Cardiac fibroblast (primary cell): ENCODE measurements around the gene ZNF592.

ENCODE experiments used
- DNase-seq, 2 donors: peaks; one replicate each; pipeline versions ENCODE4 v3.0.0 to v3.0.0-alpha.2; 2010; ENCODE audit warnings: low read depth in 2 of 2
- H3K4me3 ChIP-seq, 2 donors: replicated peaks in 1 of 2; 1 replicate in 1 of 2; 2 replicates in 1 of 2; pipeline ENCODE4 v1.5.1; 2011; ENCODE audit warnings: low read depth in 2 of 2, low read length in 2 of 2, mild to moderate bottlenecking in 2 of 2, moderate library complexity in 1 of 2
- TF ChIP-seq, protein P1 (sequence below): IDR thresholded peaks from one replicate; pipeline ENCODE4 v1.5.1; 2011; ENCODE audit warnings: low read depth, mild to moderate bottlenecking, low read length, inconsistent platforms

ZNF592 gene

GRCh38 chr15:84788500-84788899 lies 40.1 kb downstream of the ZNF592 start:
- TF ChIP-seq, protein P1, sequence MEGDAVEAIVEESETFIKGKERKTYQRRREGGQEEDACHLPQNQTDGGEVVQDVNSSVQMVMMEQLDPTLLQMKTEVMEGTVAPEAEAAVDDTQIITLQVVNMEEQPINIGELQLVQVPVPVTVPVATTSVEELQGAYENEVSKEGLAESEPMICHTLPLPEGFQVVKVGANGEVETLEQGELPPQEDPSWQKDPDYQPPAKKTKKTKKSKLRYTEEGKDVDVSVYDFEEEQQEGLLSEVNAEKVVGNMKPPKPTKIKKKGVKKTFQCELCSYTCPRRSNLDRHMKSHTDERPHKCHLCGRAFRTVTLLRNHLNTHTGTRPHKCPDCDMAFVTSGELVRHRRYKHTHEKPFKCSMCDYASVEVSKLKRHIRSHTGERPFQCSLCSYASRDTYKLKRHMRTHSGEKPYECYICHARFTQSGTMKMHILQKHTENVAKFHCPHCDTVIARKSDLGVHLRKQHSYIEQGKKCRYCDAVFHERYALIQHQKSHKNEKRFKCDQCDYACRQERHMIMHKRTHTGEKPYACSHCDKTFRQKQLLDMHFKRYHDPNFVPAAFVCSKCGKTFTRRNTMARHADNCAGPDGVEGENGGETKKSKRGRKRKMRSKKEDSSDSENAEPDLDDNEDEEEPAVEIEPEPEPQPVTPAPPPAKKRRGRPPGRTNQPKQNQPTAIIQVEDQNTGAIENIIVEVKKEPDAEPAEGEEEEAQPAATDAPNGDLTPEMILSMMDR: no peak
- H3K4me3 ChIP-seq: no peak overlapping the region
- DNase-seq: peak in 1 of 2 donors; percentile 39

GRCh38 chr15:84789762-84790161 lies 41.4 kb downstream of the ZNF592 start:
- no peak for DNase-seq
- no peak overlapping the region for H3K4me3 ChIP-seq
- TF ChIP-seq, protein P1: no peak

- no peak for DNase-seq
- TF ChIP-seq, protein P1: no peak
- H3K4me3 ChIP-seq: no peak overlapping the region
Observed at GRCh38 chr15:84790676-84791075, 42.3 kb downstream of the ZNF592 start.

GRCh38 chr15:84791763-84792162 lies 43.4 kb downstream of the ZNF592 start:
- DNase-seq: peak in 1 of 2 donors; percentile 19
- H3K4me3 ChIP-seq: no peak overlapping the region
- TF ChIP-seq, protein P1: no peak

DNA sequence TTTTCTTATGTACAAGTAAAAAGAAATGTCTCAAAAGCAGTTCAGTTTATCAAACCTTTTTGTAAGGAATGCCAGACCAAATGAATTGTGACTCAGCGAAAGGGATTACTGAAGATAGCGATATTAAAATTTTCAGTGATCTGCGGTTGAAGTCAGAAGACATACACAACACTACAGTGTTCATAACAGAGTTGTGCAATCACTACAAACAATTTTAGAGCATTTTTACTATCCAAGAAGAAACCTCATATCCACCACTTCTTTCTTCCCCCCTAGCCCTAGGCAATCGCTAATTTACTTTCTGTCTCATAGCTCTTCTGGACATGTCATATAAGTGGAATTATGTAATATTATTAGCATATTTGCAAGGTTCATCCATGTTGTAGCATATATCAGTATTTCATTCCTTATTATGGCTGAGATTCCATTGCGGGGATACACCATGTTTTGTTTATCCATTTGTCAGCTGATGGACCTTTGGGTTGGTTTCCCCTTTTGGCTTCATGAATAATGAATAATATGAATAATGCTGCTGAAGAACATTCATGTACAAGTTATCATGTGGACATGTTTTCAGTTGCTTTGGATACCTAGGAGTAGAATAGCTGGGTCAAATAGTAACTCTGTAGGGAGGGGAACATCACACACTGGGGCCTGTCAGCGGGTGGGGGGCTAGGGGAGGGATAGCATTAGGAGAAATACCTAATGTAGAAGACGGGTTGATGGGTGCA lies 45.2 kb downstream of the ZNF592 start:
- no peak overlapping the region for H3K4me3 ChIP-seq
- no peak for DNase-seq
- TF ChIP-seq, protein P1: no peak

GRCh38 chr15:84794162-84794547 lies 45.8 kb downstream of the ZNF592 start:
- TF ChIP-seq, protein P1: no peak
- H3K4me3 ChIP-seq: no peak overlapping the region
- DNase-seq: no peak

GRCh38 chr15:84795186-84795585 lies 46.8 kb downstream of the ZNF592 start:
- TF ChIP-seq, protein P1: no peak
- DNase-seq: no peak
- H3K4me3 ChIP-seq: no peak overlapping the region
